OCI-LY3 (cell line): ENCODE measurements around the gene COMMD4.

ENCODE experiments used
- H2AFZ ChIP-seq: fragments of 200-600, 300-600 bp; shearing (Covaris generic); 2 replicates; pipeline ENCODE4 v1.6.0; 2014; ENCODE audit warnings: antibody characterized with exemption, low read depth, low read length
- H3K27ac ChIP-seq: fragments of 200-600, 300-600 bp; sonication (generic); 2 replicates; pipeline ENCODE4 v1.5.1; 2014; ENCODE audit warnings: mild to moderate bottlenecking, low read length, moderate library complexity, mixed read lengths
- H3K27me3 ChIP-seq: fragments of 200-600, 300-600 bp; sonication (generic); 2 replicates; pipeline ENCODE4 v1.6.1; 2014; ENCODE audit warnings: low read depth, low read length, mixed read lengths
- H3K36me3 ChIP-seq: fragments of 200-600, 300-600 bp; sonication (generic); replicated peaks from 2 replicates; pipeline ENCODE3; 2014; ENCODE audit warnings: low read depth, low read length, mixed read lengths
- H3K4me1 ChIP-seq: fragments of 300-600, 200-600 bp; sonication (generic); 2 replicates; pipeline ENCODE4 v1.6.1; 2014; ENCODE audit warnings: low read length, mixed read lengths
- H3K4me2 ChIP-seq: fragments of 200-600, 300-600 bp; sonication (generic); 2 replicates; pipeline ENCODE4 v1.6.1; 2014; ENCODE audit warnings: low read length, mixed read lengths
- H3K4me3 ChIP-seq: fragments of 300-600, 200-600 bp; sonication (generic); 2 replicates; pipeline ENCODE4 v1.5.1; 2014; ENCODE audit warnings: antibody characterized with exemption, mild to moderate bottlenecking, low read length, moderate library complexity
- H3K79me2 ChIP-seq: fragments of 300-600, 200-600 bp; shearing (Covaris generic); 2 replicates; pipeline ENCODE4 v1.6.1; 2014; ENCODE audit warnings: mild to moderate bottlenecking, low read length, mixed read lengths
- H3K9ac ChIP-seq: fragments of 300-600, 200-600 bp; shearing (Covaris generic); 2 replicates; pipeline ENCODE4 v1.6.0; 2014; ENCODE audit warnings: mild to moderate bottlenecking, low read length, moderate library complexity
- H3K9me3 ChIP-seq: fragments of 200-600, 300-600 bp; shearing (Covaris generic); 2 replicates; pipeline ENCODE4 v1.6.1; 2014; ENCODE audit warnings: low read length, mixed read lengths; ENCODE audit not compliant: insufficient read depth
- H4K20me1 ChIP-seq: fragments of 200-600, 300-600 bp; sonication (generic); 2 replicates; pipeline ENCODE4 v1.6.1; 2016; ENCODE audit warnings: low read length, mixed read lengths; ENCODE audit not compliant: insufficient read depth
- CTCF ChIP-seq: fragments of 200-600, 300-600 bp; sonication (generic); IDR thresholded peaks from 2 replicates; pipeline ENCODE4 v1.5.1; 2014; ENCODE audit warnings: antibody characterized with exemption, low read length, low read depth
- EZH2phosphoT487 ChIP-seq: fragments of 200-600 bp; shearing (Covaris generic); IDR thresholded peaks from 2 replicates; pipeline ENCODE4 v1.6.1; 2018; ENCODE audit warnings: antibody characterized with exemption, mixed run types, low read depth

The COMMD4 gene

GRCh38 chr15:75356517-75356916 lies 20.7 kb downstream of the COMMD4 start:
- no peak overlapping the region for H3K4me2 ChIP-seq
- H3K27ac ChIP-seq, result no peak overlapping the region
- no peak overlapping the region for H3K4me3 ChIP-seq
- H3K36me3 ChIP-seq, result peaks cover 6% of the 10 kb centered on the region
- no peaks in the 10 kb centered on the region for H3K4me1 ChIP-seq
- TF ChIP-seq CTCF (no peak), EZH2phosphoT487 (no peak)
- no peaks in the 10 kb centered on the region for H3K79me2 ChIP-seq
- no peak overlapping the region for H3K9ac ChIP-seq
- no peaks in the 10 kb centered on the region for H4K20me1 ChIP-seq
- H3K27me3 ChIP-seq, result no peaks in the 10 kb centered on the region
- H3K9me3 ChIP-seq, result no peaks in the 10 kb centered on the region
- no peak overlapping the region for H2AFZ ChIP-seq

GRCh38 chr15:75357976-75358673 lies 22.3 kb downstream of the COMMD4 start:
- peaks cover 6% of the 10 kb centered on the region for H3K36me3 ChIP-seq
- no peak overlapping the region for H3K4me3 ChIP-seq
- H3K79me2 ChIP-seq, result no peaks in the 10 kb centered on the region
- no peak overlapping the region for H3K27ac ChIP-seq
- H3K9ac ChIP-seq, result no peak overlapping the region
- no peak overlapping the region for H2AFZ ChIP-seq
- no peak overlapping the region for H3K4me2 ChIP-seq
- TF ChIP-seq EZH2phosphoT487 (no peak), CTCF (no peak)
- no peaks in the 10 kb centered on the region for H3K27me3 ChIP-seq
- no peaks in the 10 kb centered on the region for H3K4me1 ChIP-seq
- no peaks in the 10 kb centered on the region for H3K9me3 ChIP-seq
- no peaks in the 10 kb centered on the region for H4K20me1 ChIP-seq

- no peak overlapping the region for H3K4me2 ChIP-seq
- H3K27me3 ChIP-seq, result no peaks in the 10 kb centered on the region
- H2AFZ ChIP-seq, result no peak overlapping the region
- H4K20me1 ChIP-seq, result no peaks in the 10 kb centered on the region
- no peak overlapping the region for H3K4me3 ChIP-seq
- TF ChIP-seq EZH2phosphoT487 (no peak), CTCF (no peak)
- H3K9ac ChIP-seq, result no peak overlapping the region
- H3K9me3 ChIP-seq, result no peaks in the 10 kb centered on the region
- no peaks in the 10 kb centered on the region for H3K79me2 ChIP-seq
- no peak overlapping the region for H3K27ac ChIP-seq
- H3K4me1 ChIP-seq, result no peaks in the 10 kb centered on the region
- peaks cover 6% of the 10 kb centered on the region for H3K36me3 ChIP-seq
Measured at GRCh38 chr15:75358771-75359536, 23.1 kb downstream of the COMMD4 start.

GRCh38 chr15:75359537-75360250 lies 23.8 kb downstream of the COMMD4 start:
- H3K27ac ChIP-seq, result no peak overlapping the region
- H3K79me2 ChIP-seq, result no peaks in the 10 kb centered on the region
- peaks cover 11% of the 10 kb centered on the region for H3K36me3 ChIP-seq
- H3K27me3 ChIP-seq, result no peaks in the 10 kb centered on the region
- H3K9ac ChIP-seq, result no peak overlapping the region
- H2AFZ ChIP-seq, result no peak overlapping the region
- H3K4me2 ChIP-seq, result no peak overlapping the region
- no peaks in the 10 kb centered on the region for H4K20me1 ChIP-seq
- no peak overlapping the region for H3K4me3 ChIP-seq
- H3K9me3 ChIP-seq, result no peaks in the 10 kb centered on the region
- TF ChIP-seq EZH2phosphoT487, result no peak
- no peak for TF ChIP-seq CTCF
- no peaks in the 10 kb centered on the region for H3K4me1 ChIP-seq
